ENCODE data around the gene RBM46. TPM values are rescaled to one million over a fixed set of nuclear protein-coding genes. Genes with fewer than 3 reads are reported as not detected.

RBM46 gene
- total RNA-seq, 2 experiments from 2014 or later, result not detected

GRCh38 chr4:154778264-154778663, 2.8 kb upstream of the RBM46 start:
- H3K9me3 Mint-ChIP-seq, result no peaks in the 10 kb centered on the region
- peaks cover 8% of the 10 kb centered on the region for H3K27me3 Mint-ChIP-seq
- no peak overlapping the region for H3K4me3 Mint-ChIP-seq
- H3K36me3 Mint-ChIP-seq, result no peaks in the 10 kb centered on the region
- no peak for ATAC-seq (ENCODE audit: low read depth)
- POLR2A ChIA-PET, result no interaction called here
- H3K27ac Mint-ChIP-seq, result no peak overlapping the region
- DNase-seq, result no peak
- no peaks in the 10 kb centered on the region for H3K4me1 Mint-ChIP-seq

GRCh38 chr4:154779362-154779947, 1.6 kb upstream of the RBM46 start:
- ATAC-seq (ENCODE audit: low read depth) (no peak), DNase-seq (no peak)
- H3K4me1 Mint-ChIP-seq, result no peaks in the 10 kb centered on the region
- H3K27me3 Mint-ChIP-seq, result peaks cover 8% of the 10 kb centered on the region
- no peaks in the 10 kb centered on the region for H3K9me3 Mint-ChIP-seq
- no peak overlapping the region for H3K27ac Mint-ChIP-seq
- no peak overlapping the region for H3K4me3 Mint-ChIP-seq
- no peaks in the 10 kb centered on the region for H3K36me3 Mint-ChIP-seq
- POLR2A ChIA-PET, result no interaction called here

DNA sequence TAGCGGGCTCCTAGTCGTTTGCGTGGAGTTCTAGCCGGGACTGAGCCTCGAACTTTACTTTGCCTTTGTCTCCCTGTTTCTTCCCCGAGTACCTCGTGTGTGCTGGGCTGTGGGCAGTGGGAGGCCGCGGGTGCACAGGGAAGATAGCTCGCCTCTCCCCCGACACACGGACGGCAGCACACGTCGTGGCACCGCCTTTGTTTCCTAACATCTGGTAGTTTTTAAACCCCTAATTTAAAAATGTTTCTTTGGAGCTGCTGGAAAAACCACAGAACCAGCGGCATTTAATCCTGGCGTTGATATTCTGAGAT, 866 bp downstream of the RBM46 start:
- no peaks in the 10 kb centered on the region for H3K9me3 Mint-ChIP-seq

GRCh38 chr4:154807042-154807630, 26.1 kb downstream of the RBM46 start:
- DNase-seq (no peak), ATAC-seq (ENCODE audit: low read depth) (no peak)
- peaks cover 4% of the 10 kb centered on the region for H3K27me3 Mint-ChIP-seq
- H3K27ac Mint-ChIP-seq, result no peak overlapping the region
- no peaks in the 10 kb centered on the region for H3K4me1 Mint-ChIP-seq
- H3K36me3 Mint-ChIP-seq, result no peaks in the 10 kb centered on the region
- no peaks in the 10 kb centered on the region for H3K9me3 Mint-ChIP-seq
- POLR2A ChIA-PET, result no interaction called here
- H3K4me3 Mint-ChIP-seq, result no peak overlapping the region

More for the DNA sequence above, 866 bp downstream of the RBM46 start:
- Mint-ChIP-seq H3K36me3 (no peaks in the 10 kb centered on the region), H3K4me1 (no peaks in the 10 kb centered on the region), H3K4me3 (no peak overlapping the region), H3K27me3 (peaks cover 8% of the 10 kb centered on the region), H3K27ac (no peak overlapping the region)
- DNase-seq (no peak), ATAC-seq (ENCODE audit: low read depth) (no peak)
- POLR2A ChIA-PET, result no interaction called here

GRCh38 chr4:154818230-154818629, 37.2 kb downstream of the RBM46 start:
- no peak for DNase-seq
- H3K36me3 Mint-ChIP-seq, result no peaks in the 10 kb centered on the region
- no peak overlapping the region for H3K27ac Mint-ChIP-seq
- POLR2A ChIA-PET, result no interaction called here
- no peaks in the 10 kb centered on the region for H3K4me1 Mint-ChIP-seq
- H3K9me3 Mint-ChIP-seq, result no peaks in the 10 kb centered on the region
- H3K4me3 Mint-ChIP-seq, result no peak overlapping the region
- ATAC-seq (ENCODE audit: low read depth), result no peak
- no peaks in the 10 kb centered on the region for H3K27me3 Mint-ChIP-seq

- Mint-ChIP-seq H3K36me3 (no peaks in the 10 kb centered on the region), H3K9me3 (no peaks in the 10 kb centered on the region), H3K4me1 (no peaks in the 10 kb centered on the region), H3K27me3 (no peaks in the 10 kb centered on the region), H3K4me3 (no peak overlapping the region), H3K27ac (no peak overlapping the region)
- ATAC-seq (ENCODE audit: low read depth) (no peak), DNase-seq (no peak)
- POLR2A ChIA-PET, result no interaction called here
Measured at GRCh38 chr4:154822775-154823174, 41.7 kb downstream of the RBM46 start.

GRCh38 chr4:154836030-154836429, 55.0 kb downstream of the RBM46 start:
- ATAC-seq (ENCODE audit: low read depth), result no peak
- POLR2A ChIA-PET, result no interaction called here
- DNase-seq, result no peak
- no peak overlapping the region for H3K27ac Mint-ChIP-seq
- no peaks in the 10 kb centered on the region for H3K36me3 Mint-ChIP-seq
- H3K4me1 Mint-ChIP-seq, result no peaks in the 10 kb centered on the region
- H3K9me3 Mint-ChIP-seq, result no peaks in the 10 kb centered on the region
- no peaks in the 10 kb centered on the region for H3K27me3 Mint-ChIP-seq
- H3K4me3 Mint-ChIP-seq, result no peak overlapping the region

GRCh38 chr4:154836513-154836912, 55.4 kb downstream of the RBM46 start:
- no peak for ATAC-seq (ENCODE audit: low read depth)
- POLR2A ChIA-PET, result no interaction called here

DNA sequence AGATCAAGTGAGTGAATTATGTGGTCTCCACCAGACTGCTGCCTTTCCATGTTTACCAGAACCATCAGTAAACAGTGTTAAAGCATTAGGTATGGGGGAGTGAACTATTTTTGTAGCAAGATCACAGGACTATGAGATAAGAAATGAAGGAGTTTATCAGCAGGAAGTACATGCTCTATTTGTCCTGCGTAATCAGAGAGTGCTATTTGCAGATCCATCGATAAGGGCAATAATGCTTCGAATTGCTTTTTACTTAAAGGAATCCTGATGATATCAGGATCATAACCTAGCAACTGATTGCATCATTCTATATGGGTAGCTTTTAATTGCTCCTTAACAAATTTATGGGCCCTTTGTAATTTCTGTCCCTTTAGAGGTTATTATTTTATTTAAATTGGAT, 57.1 kb downstream of the RBM46 start:
- no peaks in the 10 kb centered on the region for H3K4me1 Mint-ChIP-seq
- DNase-seq (no peak), ATAC-seq (ENCODE audit: low read depth) (no peak)
- H3K36me3 Mint-ChIP-seq, result no peaks in the 10 kb centered on the region
- POLR2A ChIA-PET, result no interaction called here
- H3K4me3 Mint-ChIP-seq, result no peak overlapping the region
- H3K27me3 Mint-ChIP-seq, result no peaks in the 10 kb centered on the region
- no peak overlapping the region for H3K27ac Mint-ChIP-seq
- no peaks in the 10 kb centered on the region for H3K9me3 Mint-ChIP-seq

More at GRCh38 chr4:154836513-154836912, 55.4 kb downstream of the RBM46 start:
- H3K27ac Mint-ChIP-seq, result no peak overlapping the region
- H3K36me3 Mint-ChIP-seq, result no peaks in the 10 kb centered on the region
- H3K9me3 Mint-ChIP-seq, result no peaks in the 10 kb centered on the region
- no peak for DNase-seq
- no peaks in the 10 kb centered on the region for H3K4me1 Mint-ChIP-seq
- H3K4me3 Mint-ChIP-seq, result no peak overlapping the region
- H3K27me3 Mint-ChIP-seq, result no peaks in the 10 kb centered on the region

DNA sequence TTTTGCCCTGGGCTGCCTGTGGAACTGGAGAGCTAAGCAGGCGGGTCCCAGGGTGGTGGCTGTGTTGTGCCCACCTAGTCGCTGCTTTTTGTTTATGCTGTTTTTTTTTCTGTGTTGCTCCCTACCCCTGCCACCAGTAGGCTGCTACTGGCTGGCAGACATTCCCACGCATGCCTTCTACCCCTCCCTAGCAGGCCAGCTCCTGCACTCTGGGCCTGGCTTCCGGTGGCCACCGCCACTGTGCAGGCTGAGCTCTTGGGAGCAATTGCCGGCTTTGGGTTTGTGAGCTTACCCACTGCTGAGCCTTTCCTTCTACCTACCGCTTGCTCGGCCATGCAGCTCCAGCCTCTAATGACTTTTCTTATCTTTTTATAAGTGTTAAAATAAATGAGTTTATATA, 57.6 kb downstream of the RBM46 start:
- ATAC-seq (ENCODE audit: low read depth) (no peak), DNase-seq (no peak)
- Mint-ChIP-seq H3K4me3 (no peak overlapping the region), H3K9me3 (no peaks in the 10 kb centered on the region), H3K4me1 (no peaks in the 10 kb centered on the region), H3K36me3 (no peaks in the 10 kb centered on the region), H3K27me3 (no peaks in the 10 kb centered on the region), H3K27ac (no peak overlapping the region)
- POLR2A ChIA-PET, result no interaction called here

GRCh38 chr4:154854362-154854761, 73.3 kb downstream of the RBM46 start:
- Mint-ChIP-seq H3K4me1 (no peaks in the 10 kb centered on the region), H3K9me3 (no peaks in the 10 kb centered on the region), H3K36me3 (no peaks in the 10 kb centered on the region), H3K27ac (no peak overlapping the region), H3K4me3 (no peak overlapping the region), H3K27me3 (no peaks in the 10 kb centered on the region)
- no peak for ATAC-seq (ENCODE audit: low read depth)
- POLR2A ChIA-PET, result no interaction called here
- no peak for DNase-seq

GRCh38 chr4:154858166-154858565, 77.1 kb downstream of the RBM46 start:
- H3K27me3 Mint-ChIP-seq, result no peaks in the 10 kb centered on the region
- no peak for DNase-seq
- no peak for ATAC-seq (ENCODE audit: low read depth)
- POLR2A ChIA-PET, result no interaction called here
- H3K27ac Mint-ChIP-seq, result no peak overlapping the region
- H3K36me3 Mint-ChIP-seq, result no peaks in the 10 kb centered on the region
- no peaks in the 10 kb centered on the region for H3K4me1 Mint-ChIP-seq
- peaks cover under 1% of the 10 kb centered on the region for H3K9me3 Mint-ChIP-seq
- H3K4me3 Mint-ChIP-seq, result no peak overlapping the region

DNA sequence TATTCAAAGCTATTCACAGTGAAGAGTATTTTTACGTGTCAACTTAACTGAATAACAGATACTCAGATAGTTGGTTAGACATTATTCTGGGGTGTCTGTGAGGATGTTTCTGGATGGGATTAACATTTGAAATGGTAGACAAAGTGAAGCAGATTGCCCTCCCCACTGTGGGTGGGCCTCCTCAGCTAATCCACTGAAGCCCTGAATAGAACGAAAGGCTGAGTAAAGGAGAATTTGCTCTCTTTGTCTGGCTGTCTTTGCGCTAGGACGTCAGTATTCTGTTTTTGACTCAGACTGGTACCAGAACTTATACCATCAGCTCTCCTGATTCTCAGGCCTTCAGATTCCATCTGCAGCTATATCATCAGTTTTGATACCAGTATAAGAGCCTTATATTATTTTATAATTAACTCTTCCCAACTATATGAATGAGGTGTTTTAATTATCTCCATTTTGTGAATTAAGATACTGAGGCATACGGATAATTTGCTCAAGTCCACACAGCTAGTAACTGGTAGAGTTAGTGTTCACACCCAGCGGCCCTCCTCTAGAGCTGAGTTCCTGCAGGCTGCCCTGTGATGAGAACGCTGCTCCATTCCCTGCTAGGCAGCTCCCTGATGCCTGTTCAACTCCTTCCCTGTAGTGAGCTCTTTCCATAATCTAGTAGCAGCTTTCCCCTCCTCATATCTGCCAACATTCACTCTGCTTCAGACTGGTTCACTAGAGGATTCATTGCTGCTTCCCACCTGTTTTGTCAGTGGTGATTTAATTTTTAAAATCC, 87.5 kb downstream of the RBM46 start:
- Mint-ChIP-seq H3K27me3 (no peaks in the 10 kb centered on the region), H3K4me1 (no peaks in the 10 kb centered on the region), H3K4me3 (no peak overlapping the region), H3K27ac (no peak overlapping the region), H3K9me3 (peaks cover 10% of the 10 kb centered on the region), H3K36me3 (no peaks in the 10 kb centered on the region)
- DNase-seq, result no peak
- POLR2A ChIA-PET, result no interaction called here
- no peak for ATAC-seq (ENCODE audit: low read depth)

GRCh38 chr4:154869301-154869700, 88.2 kb downstream of the RBM46 start:
- Mint-ChIP-seq H3K4me3 (no peak overlapping the region), H3K27me3 (no peaks in the 10 kb centered on the region), H3K4me1 (no peaks in the 10 kb centered on the region), H3K27ac (no peak overlapping the region), H3K9me3 (peaks cover 14% of the 10 kb centered on the region), H3K36me3 (no peaks in the 10 kb centered on the region)
- no peak for DNase-seq
- POLR2A ChIA-PET, result no interaction called here
- no peak for ATAC-seq (ENCODE audit: low read depth)

Measured in activated naive CD8-positive, alpha-beta T cell treated with anti-CD3 and anti-CD28 coated beads, Interleukin-2, amount 10 ng/mL, durations not matched to agents 7 days and 5 days (primary cell).